Activated naive CD4-positive, alpha-beta T cell treated with anti-CD3 and anti-CD28 coated beads, Interleukin-2, amount 10 ng/mL, durations not matched to agents 5 hours and 36 hours (primary cell): Measurements from ENCODE around the gene PRPF4. TPM values are rescaled to one million over a fixed set of nuclear protein-coding genes. Genes with fewer than 3 reads are reported as not detected.

Experiments
- total RNA-seq, 2 experiments: library from RNA; stranded (reverse); gene quantifications; one replicate each; pipeline ENCODE4 v1.2.3, GENCODE V29; 2021

The PRPF4 gene
- total RNA-seq, result 10 to 100 TPM; 22.8 to 25.0 TPM

DNA sequence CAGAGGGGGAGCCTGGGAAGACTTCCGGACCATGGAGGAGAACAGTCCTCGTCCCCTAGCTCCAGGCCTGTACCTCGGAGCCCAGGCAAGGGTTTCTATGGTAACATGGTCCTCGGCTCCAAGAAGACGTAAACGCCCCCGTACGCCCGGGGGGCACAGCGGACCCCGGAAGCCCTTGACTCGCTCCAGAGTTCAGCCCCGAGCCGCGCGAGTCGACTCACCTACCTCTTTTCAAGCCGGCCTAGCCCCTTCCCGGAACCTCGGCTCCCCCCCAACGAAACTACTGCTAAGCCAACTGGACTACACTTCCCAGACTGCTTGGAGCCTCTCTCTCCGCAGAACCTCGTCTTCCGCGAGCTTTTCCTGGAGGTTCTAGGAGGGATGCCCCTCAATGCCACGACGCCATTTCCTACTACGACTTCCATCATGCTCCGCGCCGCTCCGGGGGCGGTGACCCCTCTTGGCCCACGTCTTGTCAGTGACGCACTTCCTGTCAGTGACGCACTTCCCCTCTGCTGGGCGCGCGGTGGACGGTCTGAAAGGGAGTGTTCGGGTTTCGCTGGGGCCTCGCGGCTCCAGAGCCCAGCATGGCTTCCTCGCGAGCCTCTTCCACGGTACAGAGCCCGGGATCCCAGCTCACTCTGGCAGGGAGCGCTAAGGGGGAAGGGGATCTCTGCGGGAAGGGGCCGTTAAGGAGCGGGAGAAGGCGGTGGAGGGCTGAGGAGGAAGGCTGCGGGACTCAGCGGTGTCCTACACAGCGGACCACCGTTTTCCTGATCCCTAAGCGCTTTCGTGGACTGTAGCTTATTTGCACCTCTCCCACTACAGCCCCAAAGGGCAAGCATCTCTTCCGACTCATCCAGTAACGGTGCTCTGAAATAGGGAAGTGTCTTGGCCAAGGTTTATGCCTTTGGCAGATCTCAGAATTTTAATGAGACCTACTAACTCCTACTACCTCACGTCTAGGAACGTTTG lies at the start of gene PRPF4, which contains the start of gene CDC26:
TSS of gene PRPF4 (plus strand) at position 502 of the 975 bp plus-strand sequence. CDS start at position 588, 86 bp downstream.
TSS of gene CDC26 (minus strand) at position 416 of the 975 bp plus-strand sequence. CDS start 3,065 bp downstream, outside the sequence.

DNA sequence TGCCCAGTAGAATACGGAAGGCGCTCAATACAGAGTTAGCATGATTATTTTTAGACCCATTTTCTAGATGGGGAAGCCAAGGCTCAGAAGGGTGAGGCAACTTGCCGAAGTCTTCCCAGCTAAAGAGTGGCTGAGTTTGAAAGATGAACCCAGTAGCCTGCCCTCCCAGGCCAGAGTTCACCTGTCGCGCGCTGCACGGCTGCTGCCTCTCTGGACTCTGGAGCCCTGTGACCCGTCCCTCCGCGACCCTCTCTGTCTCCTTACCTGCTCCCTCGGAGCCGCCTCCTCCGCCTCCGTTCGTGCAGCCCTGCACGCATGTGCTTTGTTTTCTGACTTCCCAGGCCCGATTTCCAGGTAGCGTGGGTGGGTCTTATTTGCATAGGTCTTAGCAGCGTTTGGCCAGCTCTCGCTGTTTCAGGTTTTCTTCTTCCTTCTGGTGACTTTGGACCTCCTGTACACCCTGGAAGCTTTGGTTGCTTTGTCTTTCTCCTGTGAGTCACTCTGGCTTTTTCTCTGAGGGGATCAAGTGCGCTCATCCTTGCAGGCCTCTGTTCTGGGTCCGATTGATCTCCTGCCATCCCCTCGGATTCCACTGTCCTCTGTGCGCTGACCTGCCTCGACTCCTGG lies 27.4 kb downstream of the PRPF4 start, which contains the start of gene RNF183:
TSS of gene RNF183 (minus strand) at position 585 of the 627 bp plus-strand sequence. CDS start 5,192 bp downstream, outside the sequence.

DNA sequence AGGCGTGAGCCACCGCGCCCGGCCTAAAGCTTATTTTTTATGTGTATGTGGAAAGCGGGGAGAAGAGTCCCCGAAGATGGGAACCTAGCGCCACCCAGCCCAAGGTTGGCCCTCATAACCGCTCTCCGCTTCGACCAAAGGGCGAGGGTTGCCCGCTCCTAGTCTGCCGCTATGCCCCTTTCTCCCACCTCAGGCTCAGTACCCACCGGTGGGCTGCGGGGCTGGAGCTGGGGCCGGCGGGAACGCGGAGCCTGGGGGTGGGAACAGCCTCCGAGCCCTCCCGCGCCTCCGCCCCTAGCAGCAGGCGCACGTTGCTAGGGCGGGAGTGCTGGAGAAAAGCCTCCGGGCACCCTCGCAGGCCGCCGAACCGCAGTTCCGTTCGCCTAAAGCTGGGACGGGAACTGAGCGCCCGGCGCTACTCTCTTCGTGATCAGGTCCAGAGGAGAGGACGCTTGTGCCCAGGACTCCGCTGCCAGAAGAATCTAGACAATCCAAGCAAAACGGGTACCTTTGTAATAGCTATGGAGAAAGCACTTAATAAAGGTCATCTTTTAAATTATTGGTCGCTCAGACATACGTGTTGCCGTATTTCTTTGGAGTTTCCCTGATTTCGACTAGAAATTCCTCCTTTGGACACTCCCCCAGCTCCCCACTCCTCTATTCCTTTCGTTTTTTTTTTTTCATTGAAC lies 64.7 kb downstream of the PRPF4 start, which contains the start of gene WDR31:
TSS of gene WDR31 (minus strand) at position 265 of the 689 bp plus-strand sequence. CDS start 8,253 bp downstream, outside the sequence.

Other genes with a start within 250 kb of the PRPF4 start
- under 1 TPM; 0.87 to 0.98 TPM for gene ZFP37, start 218.9 kb upstream of the PRPF4 start, total RNA-seq
- gene SLC31A2, start 124.7 kb upstream of the PRPF4 start, total RNA-seq, result 1 to 10 TPM; 3.4 to 3.5 TPM
- gene FKBP15, start 54.4 kb upstream of the PRPF4 start, total RNA-seq, result 10 to 100 TPM; 34.7 to 35.4 TPM
- 1 to 10 TPM; 7.7 to 7.8 TPM for gene SLC31A1, start 54.1 kb upstream of the PRPF4 start, total RNA-seq
- gene CDC26, start 86 bp upstream of the PRPF4 start, total RNA-seq, result 10 to 100 TPM; 32.2 to 35.2 TPM
- gene RNF183, start 27.7 kb downstream of the PRPF4 start, total RNA-seq, result not detected
- gene WDR31, start 64.6 kb downstream of the PRPF4 start, total RNA-seq, result under 1 TPM; 0.91 to 0.96 TPM
- 1 to 10 TPM; 2.5 to 2.6 TPM for gene BSPRY, start 73.9 kb downstream of the PRPF4 start, total RNA-seq
- gene HDHD3, start 101.3 kb downstream of the PRPF4 start, total RNA-seq, result 10 to 100 TPM; 15.5 to 17.0 TPM
- 10 to 100 TPM; 27.9 to 32.9 TPM for gene ALAD, start 125.6 kb downstream of the PRPF4 start, total RNA-seq
- 10 to 100 TPM; 60.5 to 61.2 TPM for gene POLE3, start 135.0 kb downstream of the PRPF4 start, total RNA-seq
- under 1 TPM; 0.39 to 0.43 TPM for gene C9orf43, start 135.1 kb downstream of the PRPF4 start, total RNA-seq
- gene RGS3, start 188.1 kb downstream of the PRPF4 start, total RNA-seq, result 10 to 100 TPM; 33.3 to 34.1 TPM